HepG2 (cell line): ENCODE data around the gene MSH4. TPM values are rescaled to one million over a fixed set of nuclear protein-coding genes. Genes with fewer than 3 reads are reported as not detected.
A peak's percentile ranks its signal among the peaks of the same experiment; 100 is the strongest.

Experiments
- AFF4 ChIP-seq: sonication (generic); formaldehyde crosslinking; IDR thresholded peaks from 2 replicates; pipeline ENCODE4 v1.4.0; 2020; ENCODE audit warnings: missing genetic modification reagents
- BORCS8-MEF2B ChIP-seq: sonication (generic); formaldehyde crosslinking; IDR thresholded peaks from 2 replicates; pipeline ENCODE4 v1.8.0; 2022; ENCODE audit warnings: mild to moderate bottlenecking, missing genetic modification reagents
- E2F1 ChIP-seq: sonication (generic); formaldehyde crosslinking; IDR thresholded peaks from 2 replicates; pipeline ENCODE4 v1.5.0; 2020; ENCODE audit warnings: missing genetic modification reagents
- PCBP1 ChIP-seq: fragments of 200-400 bp; formaldehyde crosslinking; IDR thresholded peaks from 2 replicates; pipeline ENCODE4 v1.6.1; 2017; ENCODE audit warnings: mild to moderate bottlenecking, low read depth, low read length, borderline replicate concordance
- RNF2 ChIP-seq: fragments of 450-650 bp; conservative IDR thresholded peaks from 2 replicates; pipeline ENCODE4 v1.6.1; 2016; ENCODE audit warnings: low read depth
- SAFB2 ChIP-seq: sonication (generic); formaldehyde crosslinking; IDR thresholded peaks from 2 replicates; pipeline ENCODE4 v1.5.1; 2020; ENCODE audit warnings: missing genetic modification reagents, low read depth, mild to moderate bottlenecking, borderline replicate concordance
- ZFP1 ChIP-seq: IDR thresholded peaks from 2 replicates; pipeline ENCODE4 v1.6.1; 2016
- ZNF234 ChIP-seq: sonication (generic); formaldehyde crosslinking; conservative IDR thresholded peaks from 2 replicates; pipeline ENCODE4 v1.5.1; 2020; ENCODE audit warnings: mild to moderate bottlenecking, missing genetic modification reagents
- ZNF329 ChIP-seq: sonication (generic); formaldehyde crosslinking; IDR thresholded peaks from 2 replicates; pipeline ENCODE4 v1.9.0; 2021; ENCODE audit warnings: low read depth, mild to moderate bottlenecking, missing genetic modification reagents
- ZNF33A ChIP-seq: sonication (generic); formaldehyde crosslinking; IDR thresholded peaks from 2 replicates; pipeline ENCODE4 v1.5.1; 2020; ENCODE audit warnings: missing genetic modification reagents, mild to moderate bottlenecking, moderate library complexity, borderline replicate concordance
- ZNF543 ChIP-seq: sonication (generic); formaldehyde crosslinking; IDR thresholded peaks from 2 replicates; pipeline ENCODE4 v1.4.0; 2020; ENCODE audit warnings: mild to moderate bottlenecking, missing genetic modification reagents
- ZNF83 ChIP-seq: sonication (generic); formaldehyde crosslinking; IDR thresholded peaks from 2 replicates; pipeline ENCODE4 v1.4.0; 2020; ENCODE audit warnings: missing genetic modification reagents, mild to moderate bottlenecking, borderline replicate concordance
- ZZZ3 ChIP-seq: sonication (generic); formaldehyde crosslinking; IDR thresholded peaks from 2 replicates; pipeline ENCODE4 v1.4.0; 2020; ENCODE audit warnings: missing genetic modification reagents, mild to moderate bottlenecking, borderline replicate concordance
- polyA plus RNA-seq, 8 experiments: library from polyadenylated mRNA; depleted of rRNA in 3 of 8; stranded (reverse) in 7 of 8; unstranded in 1 of 8; fragments of >200 nt; fragmentation: Illumina TruSeq in 4 of 8; extraction: Trizol in 4 of 8; gene quantifications; 2 replicates each; pipeline versions ENCODE4 v1.2.1 to v1.2.3, GENCODE V29; 2011 to 2016; ENCODE audit warnings: low read depth in 4 of 8, missing spikeins in 1 of 8, mixed read lengths in 1 of 8; ENCODE audit not compliant: insufficient read depth in 1 of 8
- total RNA-seq, 5 experiments: library from RNA; depleted of rRNA; stranded (reverse); fragments of >200 nt; fragmentation: Illumina TruSeq; extraction: Trizol; gene quantifications; 2 replicates each; pipeline ENCODE4 v1.2.3, GENCODE V29; 2016; ENCODE audit warnings: low read depth in 1 of 5
- TF ChIP-seq, protein P1 (sequence below): sonication (generic); formaldehyde crosslinking; IDR thresholded peaks from 2 replicates; pipeline ENCODE4 v1.8.0; 2022; ENCODE audit warnings: mild to moderate bottlenecking, missing genetic modification reagents, borderline replicate concordance
- TF ChIP-seq, protein P2 (sequence below): sonication (generic); formaldehyde crosslinking; IDR thresholded peaks from 2 replicates; pipeline ENCODE4 v1.4.0; 2020; ENCODE audit warnings: missing genetic modification reagents

The MSH4 gene
- total and polyA plus RNA-seq, 2 of the 13 experiments (the other 11 are each of a cell fraction or from before 2014, with no cell fraction given) = 0.01 to 0.09 TPM

DNA sequence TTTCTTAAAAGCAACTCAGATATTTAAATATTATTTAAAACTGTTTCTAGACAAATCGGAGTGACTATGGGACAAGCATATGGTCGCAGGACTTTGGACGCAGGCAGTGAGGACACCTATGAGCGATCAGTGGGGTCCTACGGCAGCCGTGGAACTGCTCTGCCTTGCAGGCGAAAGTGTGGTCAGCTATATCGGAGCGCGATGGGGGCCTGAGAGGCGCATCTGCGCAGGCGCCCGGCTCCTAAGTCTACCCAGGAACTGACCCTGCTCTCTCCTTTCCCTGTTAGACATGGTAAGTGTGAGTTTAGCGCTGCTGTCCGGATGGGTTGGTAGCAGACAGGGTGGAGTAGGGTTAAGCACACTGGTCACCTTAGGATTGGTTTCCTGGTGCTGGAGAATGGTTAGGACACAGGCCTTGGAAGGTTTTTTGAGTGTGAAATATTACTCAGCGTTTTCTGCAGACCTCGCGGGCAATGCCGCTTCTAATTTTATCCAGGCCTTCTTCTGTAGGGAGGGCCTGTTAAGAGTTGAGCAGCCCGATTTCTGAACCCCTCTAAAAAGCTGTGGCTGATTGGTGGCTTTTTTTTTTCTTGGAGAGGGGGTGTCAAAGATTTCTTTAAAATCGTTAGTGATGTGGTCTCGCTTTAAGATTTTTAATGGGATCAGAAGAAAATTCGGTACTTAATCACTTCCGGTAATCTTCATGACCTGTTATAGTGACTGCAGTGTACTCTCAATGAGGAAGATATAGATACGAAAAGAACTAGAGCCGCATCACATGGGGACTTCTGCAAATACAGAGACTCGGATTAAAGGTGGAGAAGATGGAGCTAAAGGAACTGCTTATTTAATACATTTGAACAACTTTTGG is 10.5 kb upstream of the MSH4 start, which contains the start of gene RABGGTB (continued):
- TF ChIP-seq ZNF33A (CRISPR knock-in tag) (0 out of 2 replicates have a peak, but pooled peaks have one; percentile 49), ZNF83 (CRISPR knock-in tag) (peak; percentile 81; the same call in 1 of the 2 replicates), PCBP1 (no peak), ZNF543 (CRISPR knock-in tag) (peak; percentile 55; the same call in 1 of the 2 replicates), ZNF329 (CRISPR knock-in tag) (no peak), ZZZ3 (CRISPR knock-in tag) (peak; percentile 94; the same call in 1 of the 2 replicates), E2F1 (peak; percentile 51; the same call in 1 of the 2 replicates), AFF4 (peak; percentile 97), BORCS8-MEF2B (CRISPR knock-in tag) (peak; percentile 59; the same call in 1 of the 2 replicates), SAFB2 (CRISPR knock-in tag) (peak; percentile 39; the same call in 1 of the 2 replicates), ZFP1 (CRISPR knock-in tag) (peak; percentile 62; the same call in 1 of the 2 replicates), ZNF234 (CRISPR knock-in tag) (no peak), RNF2 (0 out of 2 replicates have a peak, but pooled peaks have one; percentile 44)
- TF ChIP-seq, protein P1, sequence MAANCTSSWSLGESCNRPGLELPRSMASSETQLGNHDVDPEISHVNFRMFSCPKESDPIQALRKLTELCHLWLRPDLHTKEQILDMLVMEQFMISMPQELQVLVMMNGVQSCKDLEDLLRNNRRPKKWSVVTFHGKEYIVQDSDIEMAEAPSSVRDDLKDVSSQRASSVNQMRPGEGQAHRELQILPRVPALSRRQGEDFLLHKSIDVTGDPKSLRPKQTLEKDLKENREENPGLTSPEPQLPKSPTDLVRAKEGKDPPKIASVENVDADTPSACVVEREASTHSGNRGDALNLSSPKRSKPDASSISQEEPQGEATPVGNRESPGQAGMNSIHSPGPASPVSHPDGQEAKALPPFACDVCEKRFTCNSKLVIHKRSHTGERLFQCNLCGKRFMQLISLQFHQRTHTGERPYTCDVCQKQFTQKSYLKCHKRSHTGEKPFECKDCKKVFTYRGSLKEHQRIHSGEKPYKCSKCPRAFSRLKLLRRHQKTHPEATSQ (CRISPR knock-in tag) = peak; percentile 70; the same call in 1 of the 2 replicates
- TF ChIP-seq, protein P2, sequence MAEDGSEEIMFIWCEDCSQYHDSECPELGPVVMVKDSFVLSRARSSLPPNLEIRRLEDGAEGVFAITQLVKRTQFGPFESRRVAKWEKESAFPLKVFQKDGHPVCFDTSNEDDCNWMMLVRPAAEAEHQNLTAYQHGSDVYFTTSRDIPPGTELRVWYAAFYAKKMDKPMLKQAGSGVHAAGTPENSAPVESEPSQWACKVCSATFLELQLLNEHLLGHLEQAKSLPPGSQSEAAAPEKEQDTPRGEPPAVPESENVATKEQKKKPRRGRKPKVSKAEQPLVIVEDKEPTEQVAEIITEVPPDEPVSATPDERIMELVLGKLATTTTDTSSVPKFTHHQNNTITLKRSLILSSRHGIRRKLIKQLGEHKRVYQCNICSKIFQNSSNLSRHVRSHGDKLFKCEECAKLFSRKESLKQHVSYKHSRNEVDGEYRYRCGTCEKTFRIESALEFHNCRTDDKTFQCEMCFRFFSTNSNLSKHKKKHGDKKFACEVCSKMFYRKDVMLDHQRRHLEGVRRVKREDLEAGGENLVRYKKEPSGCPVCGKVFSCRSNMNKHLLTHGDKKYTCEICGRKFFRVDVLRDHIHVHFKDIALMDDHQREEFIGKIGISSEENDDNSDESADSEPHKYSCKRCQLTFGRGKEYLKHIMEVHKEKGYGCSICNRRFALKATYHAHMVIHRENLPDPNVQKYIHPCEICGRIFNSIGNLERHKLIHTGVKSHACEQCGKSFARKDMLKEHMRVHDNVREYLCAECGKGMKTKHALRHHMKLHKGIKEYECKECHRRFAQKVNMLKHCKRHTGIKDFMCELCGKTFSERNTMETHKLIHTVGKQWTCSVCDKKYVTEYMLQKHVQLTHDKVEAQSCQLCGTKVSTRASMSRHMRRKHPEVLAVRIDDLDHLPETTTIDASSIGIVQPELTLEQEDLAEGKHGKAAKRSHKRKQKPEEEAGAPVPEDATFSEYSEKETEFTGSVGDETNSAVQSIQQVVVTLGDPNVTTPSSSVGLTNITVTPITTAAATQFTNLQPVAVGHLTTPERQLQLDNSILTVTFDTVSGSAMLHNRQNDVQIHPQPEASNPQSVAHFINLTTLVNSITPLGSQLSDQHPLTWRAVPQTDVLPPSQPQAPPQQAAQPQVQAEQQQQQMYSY (CRISPR knock-in tag) = no peak
